SK-MEL-5 (cell line): ENCODE measurements around the gene AHSG. TPM values are rescaled to one million over a fixed set of nuclear protein-coding genes. Genes with fewer than 3 reads are reported as not detected.
A peak's percentile ranks its signal among the peaks of the same experiment; 100 is the strongest.
"Not testable (repeated sequence)": the region's sequence is repeated elsewhere in the genome, so short reads cannot be mapped to it uniquely, and the experiment has no call there.

Experiments used
- DNase-seq: peaks from one replicate; pipeline ENCODE4 v3.0.0-alpha.2; 2016; ENCODE audit warnings: low read depth, low spot score
- in situ Hi-C: cut with HindIII; loops from 2 replicates; pipeline ENCODE4 v1.10.0; 2016; ENCODE audit warnings: low sequenced_read_pairs, high pct_unique_total_duplicates, low pct_unique_long_range_greater_than_20kb
- polyA plus RNA-seq, 2 experiments: library from polyadenylated mRNA; depleted of rRNA; stranded (reverse); fragments of >200 nt; gene quantifications; 2 replicates each; pipeline ENCODE4 v1.2.3, GENCODE V29; 2015
- total RNA-seq: library from RNA; depleted of rRNA; stranded (reverse); fragments of >200 nt; shearing (Covaris generic); gene quantifications from 2 replicates; pipeline ENCODE4 v1.2.3, GENCODE V29; 2014; rRNA removed

Gene AHSG
- total RNA-seq: not detected in 2 replicates
- polyA plus RNA-seq (2015; cell fraction: cytosol; rRNA removed): not detected in 2 replicates
- polyA plus RNA-seq (2015; cell fraction: nucleus; rRNA removed): not detected in 2 replicates

- no peak for DNase-seq
- in situ Hi-C loops: no loop called here
These were observed at the start of gene AHSG for GRCh38 chr3:186612721-186613636. Gene AHSG (plus strand): TSS chr3:186613060. CDS start chr3:186613142, 82 bp downstream.

- no peak for DNase-seq
- in situ Hi-C loops: no loop called here
These were observed 48.3 kb upstream of the AHSG start for GRCh38 chr3:186564586-186564985.

DNA sequence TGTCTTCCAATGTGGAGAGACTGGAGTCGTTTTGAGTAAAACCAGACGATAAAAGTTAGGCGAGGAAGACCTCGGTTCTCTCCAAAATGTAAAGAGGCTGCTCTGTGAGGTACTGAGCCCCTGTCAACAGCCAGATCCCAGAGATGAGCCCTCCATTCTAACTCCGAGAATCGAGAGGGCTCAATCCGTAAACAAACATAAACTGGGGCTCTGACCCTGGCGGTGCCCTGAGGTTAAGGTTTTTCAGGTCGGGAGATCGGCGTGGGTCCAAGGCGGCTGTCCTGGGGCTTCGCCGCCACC lies 46.1 kb upstream of the AHSG start:
- DNase-seq: no peak
- in situ Hi-C loops: no loop called here

GRCh38 chr3:186567072-186567921 lies 45.6 kb upstream of the AHSG start, which contains the start of gene TBCCD1:
Gene TBCCD1 (minus strand): TSS chr3:186567339. CDS start chr3:186564329, 3,010 bp downstream.
- DNase-seq: peak; percentile 86
- in situ Hi-C loops: no loop called here

GRCh38 chr3:186569361-186569760 lies 43.5 kb upstream of the AHSG start:
- DNase-seq, in situ Hi-C loops: not testable (repeated sequence)

DNA sequence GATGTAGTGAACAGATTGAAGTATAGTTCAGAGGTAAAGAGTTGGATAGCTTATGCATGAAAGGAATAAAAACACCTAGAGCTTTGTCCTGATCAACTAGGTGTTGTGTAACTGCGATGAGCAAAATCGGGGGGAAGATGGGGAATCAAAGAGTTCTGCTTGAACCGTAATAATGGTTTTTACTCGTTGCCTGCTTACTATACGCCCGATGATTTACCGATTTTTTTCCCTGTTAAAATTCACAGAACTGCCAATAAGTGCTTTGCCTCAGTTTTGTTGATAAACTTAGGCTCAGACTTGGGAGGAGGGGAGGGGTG lies 43.1 kb upstream of the AHSG start:
- no peak for DNase-seq
- in situ Hi-C loops: no loop called here

DNA sequence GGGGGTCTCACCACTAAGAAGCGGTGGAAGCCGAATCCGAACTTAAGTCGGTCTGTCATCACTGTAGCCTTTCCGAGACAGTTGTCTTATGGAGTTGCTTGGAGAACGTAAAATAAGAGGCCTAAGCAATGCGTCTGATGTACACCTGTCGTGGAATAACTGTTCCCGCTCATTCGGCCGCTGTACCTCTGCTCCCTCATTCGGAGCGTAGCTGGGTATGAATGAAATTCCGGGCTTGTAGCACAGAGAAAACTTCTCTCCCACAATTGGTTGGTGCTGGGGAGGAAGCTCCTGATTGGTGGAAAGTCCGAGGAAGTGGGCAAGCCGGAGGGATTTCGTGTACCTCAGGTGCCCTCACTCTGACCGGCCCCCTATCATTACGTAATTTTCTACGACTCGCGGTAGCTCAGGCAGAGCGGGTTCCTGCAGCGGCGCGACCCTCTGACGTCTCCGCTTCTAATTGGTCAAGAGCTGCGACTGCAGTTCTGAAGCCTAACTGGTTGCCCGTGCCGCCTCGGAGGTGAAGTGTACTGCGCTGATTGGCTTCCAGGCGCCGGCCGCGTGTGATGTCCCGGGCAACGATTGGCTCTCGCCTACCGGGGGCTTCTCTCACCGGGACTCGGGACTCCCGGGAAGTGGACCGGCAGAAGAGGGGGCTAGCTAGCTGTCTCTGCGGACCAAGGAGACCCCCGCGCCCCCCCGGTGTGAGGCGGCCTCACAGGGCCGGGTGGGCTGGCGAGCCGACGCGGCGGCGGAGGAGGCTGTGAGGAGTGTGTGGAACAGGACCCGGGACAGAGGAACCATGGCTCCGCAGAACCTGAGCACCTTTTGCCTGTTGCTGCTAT lies 42.5 kb upstream of the AHSG start, which contains the start of gene DNAJB11:
Gene DNAJB11 (plus strand): TSS at position 625 of the 845 bp plus-strand sequence. CDS start 178 bp downstream, at position 803.
- in situ Hi-C loops: no loop called here
- DNase-seq: peak; percentile 100

- DNase-seq: no peak
- in situ Hi-C loops: no loop called here
These were observed 41.8 kb upstream of the AHSG start for GRCh38 chr3:186570941-186571643.

- DNase-seq: no peak
- in situ Hi-C loops: no loop called here
These were observed 41.2 kb upstream of the AHSG start for GRCh38 chr3:186571644-186572013.

- no peak for DNase-seq
- in situ Hi-C loops: no loop called here
These were observed 35.3 kb upstream of the AHSG start for GRCh38 chr3:186577521-186577920.

- in situ Hi-C loops: no loop called here
- DNase-seq: no peak
These were observed 32.1 kb upstream of the AHSG start for GRCh38 chr3:186580785-186581184.

- no peak for DNase-seq
- in situ Hi-C loops: no loop called here
These were observed 30.3 kb upstream of the AHSG start for GRCh38 chr3:186582541-186582940.

DNA sequence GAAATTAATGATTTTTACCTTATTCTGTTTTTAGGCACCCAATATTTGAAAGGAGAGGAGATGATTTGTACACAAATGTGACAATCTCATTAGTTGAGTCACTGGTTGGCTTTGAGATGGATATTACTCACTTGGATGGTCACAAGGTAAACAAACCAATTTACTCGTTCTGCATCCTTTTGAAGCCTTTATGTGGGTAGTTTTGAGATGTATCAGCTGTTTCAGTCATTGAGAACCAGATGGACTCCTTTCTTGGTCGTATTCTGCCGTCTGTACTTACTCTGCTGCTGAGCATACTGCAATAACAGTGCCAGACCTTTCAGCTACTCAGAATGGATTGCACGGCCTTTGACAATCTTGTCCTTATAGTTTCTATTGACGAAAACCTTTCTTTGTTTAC lies 29.0 kb upstream of the AHSG start:
- in situ Hi-C loops: no loop called here
- no peak for DNase-seq

DNA sequence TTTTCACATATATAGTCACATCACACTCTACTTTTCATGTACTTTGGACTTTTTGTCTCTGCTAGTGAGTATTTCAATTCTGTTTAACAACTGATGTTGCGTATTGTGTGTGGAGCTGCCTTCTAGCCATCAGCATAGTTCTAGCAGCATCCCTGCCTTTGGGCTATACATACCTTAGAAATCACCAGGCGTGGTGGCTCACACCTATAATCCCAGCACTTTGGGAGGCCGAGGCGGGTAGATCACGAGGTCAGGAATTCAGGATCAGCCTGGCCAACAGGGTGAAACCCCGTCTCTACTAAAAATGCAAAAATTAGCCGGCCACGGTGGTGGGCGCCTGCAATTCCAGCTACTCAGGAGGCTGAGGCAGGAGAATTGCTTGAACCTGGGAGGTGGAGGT lies 26.6 kb upstream of the AHSG start:
- DNase-seq, in situ Hi-C loops: not testable (repeated sequence)

DNA sequence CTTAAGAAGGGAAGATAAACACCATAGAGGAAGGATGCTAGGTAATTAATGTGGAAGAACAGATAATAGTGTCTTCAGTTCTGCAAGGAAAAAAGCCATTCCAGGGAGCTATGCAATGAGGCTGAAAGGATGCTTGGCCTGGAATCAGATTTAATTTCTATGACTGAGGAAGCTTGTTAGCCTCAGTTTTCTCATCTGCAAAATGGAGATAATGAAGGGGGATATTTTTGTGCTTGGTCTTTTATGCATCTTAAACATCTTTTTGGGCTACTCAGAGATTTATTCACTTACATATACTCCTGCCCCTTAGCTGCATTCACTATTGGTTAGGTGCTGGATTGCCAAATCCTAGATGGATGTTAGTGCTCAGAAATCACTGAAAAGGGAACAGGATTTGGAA lies 25.7 kb upstream of the AHSG start:
- in situ Hi-C loops: no loop called here
- DNase-seq: no peak

DNA sequence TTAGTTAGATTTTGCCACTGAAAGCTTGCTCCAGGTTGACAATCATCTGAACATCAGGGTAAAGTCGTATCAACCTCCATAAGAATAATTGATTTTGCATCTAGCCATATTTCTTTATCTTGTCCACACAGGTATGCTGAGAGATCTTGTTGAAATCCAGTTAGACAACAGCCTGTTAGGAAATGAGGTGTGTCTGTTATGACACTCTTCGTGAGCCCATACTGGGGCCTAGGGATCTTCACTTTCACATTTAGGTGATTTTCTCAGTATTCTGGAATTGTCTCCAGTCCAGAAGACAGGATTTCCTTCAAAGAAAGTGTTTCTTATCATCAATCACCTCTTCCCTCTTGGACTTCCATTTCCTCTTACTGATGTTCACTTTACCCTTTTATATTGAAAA lies 24.2 kb upstream of the AHSG start:
- in situ Hi-C loops: no loop called here
- no peak for DNase-seq

GRCh38 chr3:186589121-186589520 lies 23.7 kb upstream of the AHSG start:
- peak; percentile 64 for DNase-seq
- in situ Hi-C loops: no loop called here
